GM19372 (cell line): ENCODE measurements around the gene ALKBH7.
A peak's percentile ranks its signal among the peaks of the same experiment; 100 is the strongest.

Experiments used
- ATAC-seq: cut with Tn5 transposase; IDR thresholded peaks from one replicate; pipeline ENCODE4 v1.9.1; 2021; ENCODE audit warnings: mild to moderate bottlenecking, low read depth, moderate library complexity; ENCODE audit not compliant: unreplicated experiment

The ALKBH7 gene

GRCh38 chr19:6362351-6362801 lies 10.2 kb upstream of the ALKBH7 start:
- no peak for ATAC-seq

GRCh38 chr19:6364353-6364752 lies 8.2 kb upstream of the ALKBH7 start:
- ATAC-seq, result no peak

- peak; percentile 62 for ATAC-seq
Observed at GRCh38 chr19:6373096-6373812, 660 bp downstream of the ALKBH7 start.

- ATAC-seq, result no peak
Observed at GRCh38 chr19:6373813-6374108, 1.2 kb downstream of the ALKBH7 start.

GRCh38 chr19:6374161-6374709 lies 1.6 kb downstream of the ALKBH7 start:
- no peak for ATAC-seq

GRCh38 chr19:6374711-6375410 lies 2.3 kb downstream of the ALKBH7 start:
- no peak for ATAC-seq

- ATAC-seq, result no peak
Observed at GRCh38 chr19:6375411-6376010, 2.9 kb downstream of the ALKBH7 start, which contains the start of gene PSPN. Gene PSPN, minus strand, starts transcription at chr19:6375933. Its CDS starts 84 bp downstream, at chr19:6375849.

GRCh38 chr19:6376512-6377190 lies 4.1 kb downstream of the ALKBH7 start:
- ATAC-seq, result no peak

GRCh38 chr19:6378041-6378440 lies 5.4 kb downstream of the ALKBH7 start:
- ATAC-seq, result no peak

GRCh38 chr19:6378486-6378885 lies 5.9 kb downstream of the ALKBH7 start:
- no peak for ATAC-seq

GRCh38 chr19:6379744-6380143 lies 7.2 kb downstream of the ALKBH7 start:
- ATAC-seq, result no peak

GRCh38 chr19:6381030-6381750 lies 8.6 kb downstream of the ALKBH7 start:
- no peak for ATAC-seq

- ATAC-seq, result no peak
Observed at GRCh38 chr19:6383188-6383587, 10.6 kb downstream of the ALKBH7 start.

GRCh38 chr19:6384381-6384780 lies 11.8 kb downstream of the ALKBH7 start:
- no peak for ATAC-seq

GRCh38 chr19:6387372-6387771 lies 14.8 kb downstream of the ALKBH7 start:
- ATAC-seq, result no peak

- ATAC-seq, result no peak
Observed at GRCh38 chr19:6392221-6393073, 19.9 kb downstream of the ALKBH7 start.

- ATAC-seq, result peak; percentile 78
Observed at GRCh38 chr19:6393074-6393982, 20.7 kb downstream of the ALKBH7 start, which contains the start of gene GTF2F1. Gene GTF2F1, minus strand, starts transcription at chr19:6393164. Its CDS starts 169 bp downstream, at chr19:6392995.

- ATAC-seq, result no peak
Observed at GRCh38 chr19:6393983-6394412, 21.4 kb downstream of the ALKBH7 start.
